CD4-positive, alpha-beta T cell treated with Interleukin-15 for 1 hour (primary cell): ENCODE measurements around the gene CPPED1.
"Not testable (repeated sequence)": the region's sequence is repeated elsewhere in the genome, so short reads cannot be mapped to it uniquely, and the experiment has no call there.

Experiments used
- DNase-seq: peaks from one replicate; pipeline ENCODE4 v3.0.0-alpha.2; 2020

CPPED1 gene

DNA sequence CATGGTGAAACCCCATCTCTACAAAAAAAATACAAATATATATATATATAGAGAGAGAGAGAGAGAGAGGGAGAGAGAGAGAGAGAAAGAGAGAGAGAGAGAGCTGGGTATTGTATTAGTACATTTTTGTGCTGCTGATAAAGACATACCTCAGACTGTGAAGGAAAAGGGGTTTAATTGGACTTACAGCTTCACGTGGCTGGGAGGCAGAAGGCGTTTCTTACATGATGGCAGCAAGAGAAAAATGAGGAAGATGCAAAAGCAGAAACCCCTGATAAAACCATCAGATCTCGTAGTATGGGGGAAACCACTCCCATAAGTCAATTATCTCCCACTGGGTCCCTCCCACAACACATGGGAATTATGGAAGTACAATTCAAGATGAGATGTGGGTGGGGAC, 37.5 kb downstream of the CPPED1 start:
- DNase-seq: not testable (repeated sequence)

DNA sequence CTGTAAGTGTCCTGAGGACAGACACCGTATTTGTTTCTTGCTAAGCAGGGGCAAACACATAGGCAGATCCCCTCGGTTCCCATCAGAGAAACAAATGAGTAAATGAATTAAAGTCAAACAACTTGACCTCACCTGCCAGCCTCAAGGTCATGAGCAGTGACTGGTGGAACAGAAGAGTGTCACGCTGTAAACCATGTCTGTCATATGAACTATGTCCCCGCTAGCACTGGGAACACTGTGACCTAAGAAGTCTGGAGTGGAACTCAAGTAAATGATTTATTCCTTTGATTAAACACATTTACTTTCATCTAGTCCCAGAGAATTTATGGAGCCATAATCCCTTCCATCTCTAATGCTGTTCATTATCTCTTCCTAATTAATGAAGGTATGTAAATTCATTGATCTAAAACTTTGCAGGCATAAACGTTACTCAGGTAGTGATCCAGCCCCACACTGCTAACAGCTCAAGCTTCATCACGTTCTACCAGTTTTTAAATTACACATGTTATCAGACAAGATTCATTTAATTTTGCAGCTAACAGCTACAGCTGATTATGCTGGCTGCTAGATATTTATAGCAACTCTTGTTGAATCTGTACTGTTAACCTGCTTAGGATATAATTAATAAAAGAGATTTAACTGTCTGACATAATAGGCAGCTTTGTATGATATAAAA, 38.7 kb downstream of the CPPED1 start:
- no peak for DNase-seq

DNA sequence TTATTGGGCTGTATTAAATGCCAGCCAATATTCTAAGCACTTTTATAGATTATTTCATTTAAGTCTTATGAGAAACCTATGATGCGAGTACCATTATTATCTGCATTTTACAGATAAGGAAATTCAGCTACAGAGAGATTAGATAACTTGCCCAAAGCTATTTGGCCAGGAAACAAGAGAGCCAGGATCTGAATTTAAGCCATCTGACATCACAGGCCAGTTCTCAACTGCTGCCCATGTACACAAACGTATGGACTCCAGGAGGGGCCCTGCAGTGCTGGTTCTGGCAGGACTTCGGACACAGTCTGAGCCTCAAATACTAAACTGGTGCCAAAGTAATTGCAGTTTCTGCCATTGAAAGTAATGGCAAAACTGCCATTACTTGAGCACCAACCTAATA, 40.2 kb downstream of the CPPED1 start:
- no peak for DNase-seq

DNA sequence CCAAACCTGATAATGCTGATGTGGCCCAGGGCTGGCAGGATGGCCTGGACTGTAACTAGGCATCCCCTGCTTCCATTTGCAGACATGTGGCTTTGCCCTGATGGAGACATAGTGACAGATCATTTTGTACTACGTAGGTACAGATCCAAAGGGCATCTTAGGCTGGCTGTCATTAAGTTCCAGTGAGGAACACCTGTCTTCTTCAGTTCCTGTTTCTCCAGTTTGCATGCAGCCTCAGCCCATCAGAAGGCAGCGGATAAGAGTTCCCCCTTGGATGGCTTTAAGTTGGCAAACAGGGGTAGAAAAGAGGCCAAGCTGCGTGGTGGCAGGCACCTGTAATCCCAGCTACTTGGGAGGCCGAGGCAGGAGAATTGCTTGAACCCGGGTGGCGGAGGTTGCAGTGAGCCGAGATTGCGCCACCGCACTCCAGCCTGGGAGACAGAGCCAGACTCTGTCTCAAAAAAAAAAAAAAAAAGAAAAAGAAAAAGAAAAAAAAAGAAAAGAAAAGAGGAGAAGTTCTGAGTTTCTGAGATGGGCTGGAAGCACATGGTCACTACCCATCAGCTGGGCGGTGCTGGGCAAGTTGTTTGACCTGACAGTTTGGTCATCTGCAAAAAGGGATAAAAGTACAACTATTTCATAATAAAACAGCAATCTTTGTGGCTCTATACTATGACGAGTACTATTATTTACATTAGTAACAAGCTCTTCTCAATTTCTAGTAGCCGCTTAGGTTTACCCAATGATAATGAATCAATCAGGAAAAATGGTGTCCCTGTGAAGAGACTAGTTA, 42.7 kb downstream of the CPPED1 start:
- DNase-seq: no peak

- no peak for DNase-seq
Measured at GRCh38 chr16:12758670-12759558, 44.8 kb downstream of the CPPED1 start.

DNA sequence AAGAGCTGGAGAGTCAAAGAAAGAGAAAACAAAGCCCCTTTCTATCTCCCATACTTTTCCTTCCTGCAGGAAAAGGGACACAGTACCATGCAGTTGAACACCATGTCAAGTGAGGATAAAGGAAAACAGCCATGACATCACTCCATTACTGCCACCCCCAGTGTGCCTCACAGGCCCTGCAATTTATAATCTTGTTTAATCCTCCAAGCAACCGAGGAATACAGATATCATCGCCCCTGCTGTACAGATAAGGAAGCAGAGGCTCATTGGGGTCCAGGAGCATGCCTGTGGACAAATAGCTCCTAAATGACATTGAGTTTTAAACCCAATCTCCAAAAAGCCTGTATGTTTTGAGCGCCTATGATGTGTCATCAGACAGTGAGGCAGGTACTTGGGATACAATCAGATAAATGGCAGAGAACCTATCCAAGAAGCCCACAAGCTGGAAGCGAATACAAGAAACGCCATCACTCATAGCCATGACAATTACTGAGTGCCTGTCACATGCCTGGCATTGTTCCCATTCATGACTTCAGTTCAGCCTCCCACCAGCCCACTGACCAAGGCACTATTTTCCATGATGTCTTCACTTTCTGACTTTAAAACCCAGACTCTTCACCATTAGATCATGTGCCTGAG, 45.5 kb downstream of the CPPED1 start:
- DNase-seq: no peak

GRCh38 chr16:12757546-12757945, 46.1 kb downstream of the CPPED1 start:
- DNase-seq: no peak

DNA sequence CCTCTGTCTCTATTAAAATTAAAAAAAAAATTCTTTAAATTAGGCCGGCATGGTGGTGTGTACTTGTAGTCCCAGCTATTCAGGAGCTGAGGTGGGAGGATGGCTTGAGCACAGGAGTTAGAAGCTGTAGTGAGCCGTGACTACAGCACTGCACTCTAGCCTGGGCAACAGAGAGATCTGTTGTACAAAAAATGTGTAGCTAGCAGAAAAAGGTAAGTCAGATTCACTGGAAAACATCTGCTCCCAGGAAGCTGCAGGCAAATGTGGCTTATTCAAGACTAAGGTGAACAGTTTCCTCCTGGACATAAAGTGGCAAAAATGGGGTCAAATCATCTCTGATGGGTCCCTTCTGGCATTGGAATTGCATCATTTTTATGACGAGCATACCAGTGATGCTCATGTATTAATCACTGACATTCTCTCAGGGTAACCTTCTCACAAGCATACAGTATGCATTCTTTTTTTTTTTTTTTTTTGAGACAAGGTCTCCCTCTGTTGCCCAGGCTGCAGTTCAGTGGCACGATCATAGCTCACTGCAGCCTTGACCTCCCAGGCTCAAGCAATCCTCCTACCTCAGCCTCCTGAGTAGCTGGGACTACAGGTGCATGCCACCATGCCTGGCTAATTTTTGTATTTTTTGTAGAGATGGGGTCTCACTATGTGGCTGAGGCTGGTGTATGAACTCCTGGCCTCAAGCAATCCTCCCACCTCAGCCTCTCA, 48.7 kb downstream of the CPPED1 start:
- no peak for DNase-seq

DNA sequence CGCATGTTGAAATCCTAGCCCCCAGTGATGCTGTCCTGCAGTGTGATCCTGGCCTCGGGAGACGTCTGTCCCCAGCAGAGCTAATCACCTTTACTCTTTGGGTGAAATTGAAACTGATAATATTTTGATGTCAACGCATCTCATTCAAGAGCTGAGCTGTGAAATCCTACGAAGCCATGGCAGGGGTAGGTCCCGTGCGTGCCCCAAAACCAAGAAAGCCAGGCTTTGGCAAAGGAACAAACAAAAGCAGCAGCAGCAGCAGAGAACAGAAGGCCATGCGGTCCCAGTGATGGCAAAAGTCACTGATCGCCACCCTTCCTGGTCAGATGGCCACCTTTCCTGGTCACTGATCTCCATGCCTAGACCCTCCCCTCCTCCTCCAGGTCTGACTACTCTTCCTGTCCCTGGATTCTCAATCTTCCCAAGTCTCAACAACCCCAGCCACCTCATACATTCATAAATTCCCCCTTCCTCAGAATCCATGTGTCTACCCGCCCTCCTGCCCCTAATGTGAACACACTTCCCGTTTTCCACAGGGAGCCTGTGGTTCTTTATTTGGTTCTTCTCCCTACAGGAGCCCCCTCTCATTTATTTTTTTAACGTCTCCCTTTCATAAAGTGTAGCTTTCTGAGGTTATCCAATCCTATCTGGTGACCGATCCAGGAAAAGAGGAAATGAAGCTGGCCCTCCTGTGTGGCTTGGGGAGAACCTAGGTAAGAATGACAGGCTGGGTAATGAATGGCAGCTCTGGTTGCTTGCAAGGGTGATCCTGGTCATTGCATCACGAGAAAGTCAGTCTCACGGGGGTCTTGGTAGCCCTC, 50.3 kb downstream of the CPPED1 start:
- DNase-seq: no peak

GRCh38 chr16:12752159-12752558, 51.5 kb downstream of the CPPED1 start:
- no peak for DNase-seq

DNA sequence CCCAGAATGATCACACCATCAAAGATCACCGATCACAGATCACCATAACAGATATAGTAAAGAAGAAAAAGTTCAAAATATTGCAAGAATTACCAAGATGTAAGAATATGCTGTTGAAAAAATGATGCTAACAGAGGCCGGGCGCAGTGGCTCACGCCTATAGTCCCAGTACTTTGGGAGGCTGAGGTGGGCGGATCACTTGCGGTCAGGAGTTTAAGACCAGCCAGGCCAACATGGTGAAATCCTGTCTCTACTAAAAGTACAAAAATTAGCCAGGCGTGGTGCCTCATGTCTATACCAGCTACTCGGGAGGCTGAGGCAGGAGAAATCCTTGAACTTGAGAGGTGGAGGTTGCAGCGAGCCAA, 53.2 kb downstream of the CPPED1 start:
- no peak for DNase-seq

- DNase-seq: no peak
Measured at GRCh38 chr16:12749076-12749475, 54.6 kb downstream of the CPPED1 start.

DNA sequence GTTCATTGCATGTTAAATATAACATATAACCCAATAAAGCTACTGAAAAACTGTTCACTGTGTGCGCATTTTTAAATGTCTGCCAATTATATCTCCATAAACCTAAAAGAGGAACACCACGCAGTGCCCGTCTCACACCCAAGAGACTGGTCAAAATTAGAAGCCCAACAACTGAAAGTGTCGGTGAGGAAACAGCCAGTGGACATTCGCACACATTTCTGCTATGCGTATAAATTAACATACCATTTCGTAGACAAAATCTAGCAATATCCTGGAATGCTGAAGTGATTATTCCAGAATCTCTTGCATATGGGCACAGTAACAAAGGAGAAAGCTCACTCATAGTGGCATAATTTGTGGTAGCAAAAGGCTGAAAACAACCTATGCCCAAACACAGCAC, 55.9 kb downstream of the CPPED1 start:
- DNase-seq: no peak

DNA sequence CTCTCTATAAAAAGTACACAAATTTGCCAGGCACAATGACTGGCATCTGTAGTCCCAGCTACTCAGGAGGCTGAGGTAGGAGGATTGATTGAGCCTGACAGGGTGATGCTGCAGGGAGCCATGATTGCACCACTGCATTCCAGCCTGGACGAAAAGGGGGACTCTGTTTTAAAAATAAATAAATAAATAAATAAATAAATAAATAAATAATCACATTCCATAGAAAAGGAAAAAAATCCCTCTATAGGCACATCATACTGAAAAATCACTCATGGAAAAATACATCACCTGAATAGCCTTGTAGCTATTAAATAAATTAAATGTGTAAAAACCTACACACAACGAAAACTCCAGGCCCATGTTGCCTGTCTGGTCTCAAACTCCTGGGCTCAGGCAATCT, 56.4 kb downstream of the CPPED1 start:
- no peak for DNase-seq

GRCh38 chr16:12744860-12745259, 58.8 kb downstream of the CPPED1 start:
- no peak for DNase-seq

- DNase-seq: no peak
Measured at GRCh38 chr16:12742741-12743140, 60.9 kb downstream of the CPPED1 start.

GRCh38 chr16:12740986-12741610, 62.6 kb downstream of the CPPED1 start:
- DNase-seq: no peak

DNA sequence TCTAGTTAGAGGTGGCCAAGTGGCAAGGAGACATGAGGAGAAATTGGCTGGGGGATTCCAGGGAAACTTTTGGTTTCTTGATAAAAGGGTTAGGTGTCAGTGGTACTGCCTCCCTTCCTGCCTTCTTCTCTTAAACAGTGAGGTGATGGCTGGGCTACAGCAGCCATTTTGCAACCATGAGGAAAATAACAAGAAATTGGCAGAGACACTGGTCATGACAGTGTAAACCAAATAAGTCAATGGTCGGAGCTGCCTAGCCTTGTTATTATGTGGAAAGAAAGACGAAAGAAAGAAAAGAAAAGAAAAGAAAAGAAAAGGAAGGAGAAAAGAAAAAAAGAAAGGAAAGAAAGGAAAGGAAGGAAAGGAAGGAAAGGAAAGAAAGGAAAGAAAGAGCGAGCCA, 63.9 kb downstream of the CPPED1 start:
- DNase-seq: no peak

GRCh38 chr16:12737563-12737962, 66.1 kb downstream of the CPPED1 start:
- DNase-seq: no peak

DNA sequence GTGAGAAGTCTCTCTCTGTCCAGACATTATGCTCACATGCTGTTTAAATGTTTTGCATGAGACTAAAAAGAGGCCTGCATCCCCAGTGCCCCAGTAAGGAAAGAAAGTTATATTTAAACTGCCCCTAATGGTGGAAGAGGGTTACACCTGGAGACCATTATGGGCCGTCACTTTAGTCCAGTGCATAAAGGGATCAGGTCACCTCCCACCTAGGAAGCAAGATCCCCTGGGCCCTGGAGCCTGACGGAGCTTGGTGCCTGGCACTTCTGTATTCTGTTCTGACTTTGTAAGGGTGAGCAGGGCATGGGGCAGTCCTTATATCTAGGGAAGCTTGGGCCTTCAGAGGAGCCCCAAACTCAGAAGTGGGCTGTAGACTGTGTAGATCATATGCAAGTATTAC, 67.9 kb downstream of the CPPED1 start:
- DNase-seq: no peak

- DNase-seq: no peak
Measured at GRCh38 chr16:12732600-12732999, 71.1 kb downstream of the CPPED1 start.
